NAMALWA (cell line): ENCODE results near the gene AUTS2.
"Not testable (repeated sequence)": the region's sequence is repeated elsewhere in the genome, so short reads cannot be mapped to it uniquely, and the experiment has no call there.

Experiments used
- DNase-seq: peaks from one replicate; pipeline ENCODE4 v3.0.0-alpha.2; 2015; ENCODE audit warnings: low spot score

Gene AUTS2

GRCh38 chr7:70349819-70350218 lies 751.5 kb downstream of the AUTS2 start:
- DNase-seq, result no peak

- DNase-seq, result no peak
Observed at GRCh38 chr7:70352088-70352487, 753.8 kb downstream of the AUTS2 start.

GRCh38 chr7:70352906-70353305 lies 754.6 kb downstream of the AUTS2 start:
- DNase-seq, result no peak

- no peak for DNase-seq
Observed at GRCh38 chr7:70353330-70353945, 755.2 kb downstream of the AUTS2 start.

- no peak for DNase-seq
Observed at GRCh38 chr7:70353946-70354335, 755.7 kb downstream of the AUTS2 start.

- DNase-seq, result no peak
Observed at GRCh38 chr7:70354409-70355169, 756.3 kb downstream of the AUTS2 start.

- DNase-seq, result no peak
Observed at GRCh38 chr7:70355198-70356020, 757.1 kb downstream of the AUTS2 start.

- DNase-seq, result no peak
Observed at GRCh38 chr7:70356085-70356786, 758.0 kb downstream of the AUTS2 start.

- DNase-seq, result no peak
Observed at GRCh38 chr7:70356787-70357328, 758.6 kb downstream of the AUTS2 start.

GRCh38 chr7:70360557-70360956 lies 762.3 kb downstream of the AUTS2 start:
- no peak for DNase-seq

GRCh38 chr7:70361821-70362220 lies 763.5 kb downstream of the AUTS2 start:
- DNase-seq, result no peak

GRCh38 chr7:70364393-70364792 lies 766.1 kb downstream of the AUTS2 start:
- not testable (repeated sequence) for DNase-seq

GRCh38 chr7:70371652-70372051 lies 773.4 kb downstream of the AUTS2 start:
- DNase-seq, result no peak

- no peak for DNase-seq
Observed at GRCh38 chr7:70372768-70373515, 774.7 kb downstream of the AUTS2 start.

- no peak for DNase-seq
Observed at GRCh38 chr7:70374772-70375533, 776.7 kb downstream of the AUTS2 start.

- no peak for DNase-seq
Observed at GRCh38 chr7:70376561-70377031, 778.3 kb downstream of the AUTS2 start.

GRCh38 chr7:70377957-70378356 lies 779.7 kb downstream of the AUTS2 start:
- no peak for DNase-seq

GRCh38 chr7:70379210-70379609 lies 780.9 kb downstream of the AUTS2 start:
- DNase-seq, result no peak

- DNase-seq, result no peak
Observed at GRCh38 chr7:70380421-70381015, 782.2 kb downstream of the AUTS2 start.
